DOHH2 (cell line): ENCODE measurements around the gene PDE4D.

Experiments
- H3F3A ChIP-seq: fragments of 200-600 bp; sonication (generic), shearing (Covaris generic); 2 replicates; pipeline ENCODE4 v1.6.0; 2016; ENCODE audit warnings: antibody characterized with exemption, mild to moderate bottlenecking; ENCODE audit not compliant: control insufficient read depth, insufficient read depth
- H3K27ac ChIP-seq: fragments of 200-600 bp; sonication (generic); 2 replicates; pipeline ENCODE4 v1.5.1; 2014; ENCODE audit warnings: low read depth, mild to moderate bottlenecking, low read length, moderate library complexity
- H3K27me3 ChIP-seq: fragments of 200-600 bp; sonication (generic); 2 replicates; pipeline ENCODE4 v1.6.1; 2014; ENCODE audit warnings: mild to moderate bottlenecking, low read length, mixed read lengths; ENCODE audit not compliant: control insufficient read depth
- H3K36me3 ChIP-seq: fragments of 200-600 bp; sonication (generic); 2 replicates; pipeline ENCODE4 v1.6.1; 2014; ENCODE audit warnings: mild to moderate bottlenecking, low read length, moderate library complexity, mixed read lengths; ENCODE audit not compliant: control insufficient read depth
- H3K4me1 ChIP-seq: fragments of 200-600 bp; sonication (generic); 2 replicates; pipeline ENCODE4 v1.6.1; 2014; ENCODE audit warnings: mild to moderate bottlenecking, low read length, mixed read lengths; ENCODE audit not compliant: control insufficient read depth
- H3K4me2 ChIP-seq: fragments of 200-600 bp; sonication (generic); 2 replicates; pipeline ENCODE4 v1.6.0; 2014; ENCODE audit warnings: mild to moderate bottlenecking, low read length, moderate library complexity
- H3K4me3 ChIP-seq: fragments of 200-600 bp; sonication (generic); 2 replicates; pipeline ENCODE4 v1.5.1; 2014; ENCODE audit warnings: mild to moderate bottlenecking, low read length, mixed read lengths
- H3K79me2 ChIP-seq: fragments of 200-600 bp; sonication (generic); 2 replicates; pipeline ENCODE4 v1.6.1; 2014; ENCODE audit warnings: mild to moderate bottlenecking, low read length, mixed read lengths; ENCODE audit not compliant: control insufficient read depth
- H3K9me2 ChIP-seq: fragments of 200-600 bp; sonication (generic); replicated peaks from 2 replicates; pipeline ENCODE4 v1.6.1; 2014; ENCODE audit warnings: mild to moderate bottlenecking, low read length, mixed read lengths; ENCODE audit not compliant: control insufficient read depth
- H3K9me3 ChIP-seq: fragments of 200-600 bp; sonication (generic); 2 replicates; pipeline ENCODE4 v1.6.1; 2014; ENCODE audit warnings: antibody characterized with exemption, low read length, mixed read lengths; ENCODE audit not compliant: control insufficient read depth, insufficient read depth
- H4K20me1 ChIP-seq: fragments of 200-600 bp; sonication (generic); 2 replicates; pipeline ENCODE4 v1.6.0; 2014; ENCODE audit warnings: low read depth, mild to moderate bottlenecking, antibody characterized with exemption, low read length, moderate library complexity; ENCODE audit not compliant: control insufficient read depth, insufficient read depth
- CTCF ChIP-seq: fragments of 200-600 bp; sonication (generic); IDR thresholded peaks from one replicate; pipeline ENCODE4 v1.5.1; 2014; ENCODE audit warnings: antibody characterized with exemption, mild to moderate bottlenecking, low read depth, low read length; ENCODE audit not compliant: poor library complexity, severe bottlenecking
- EZH2phosphoT487 ChIP-seq: fragments of 200-600 bp; sonication (generic); IDR thresholded peaks from 2 replicates; pipeline ENCODE4 v1.6.1; 2017; ENCODE audit warnings: borderline replicate concordance, mild to moderate bottlenecking, antibody characterized with exemption, low read length, moderate library complexity, mixed read lengths

The PDE4D gene

GRCh38 chr5:59275510-59276324 lies 617.8 kb downstream of the PDE4D start:
- Histone ChIP-seq H3F3A (no peaks in the 10 kb centered on the region), H3K4me1 (peaks cover 11% of the 10 kb centered on the region), H3K4me3 (peak overlapping the region; percentile 24), H3K4me2 (peak overlapping the region; percentile 26), H3K36me3 (no peaks in the 10 kb centered on the region), H4K20me1 (no peaks in the 10 kb centered on the region), H3K9me2 (no peaks in the 10 kb centered on the region), H3K27ac (no peak overlapping the region), H3K79me2 (no peaks in the 10 kb centered on the region), H3K9me3 (no peaks in the 10 kb centered on the region), H3K27me3 (peaks cover 29% of the 10 kb centered on the region)
- TF ChIP-seq CTCF: no peak
- TF ChIP-seq EZH2phosphoT487: no peak

- Histone ChIP-seq H3K79me2 (no peaks in the 10 kb centered on the region), H3K27me3 (peaks cover 29% of the 10 kb centered on the region), H3K36me3 (no peaks in the 10 kb centered on the region), H4K20me1 (no peaks in the 10 kb centered on the region), H3K4me3 (no peak overlapping the region), H3F3A (no peaks in the 10 kb centered on the region), H3K4me2 (peak overlapping the region; percentile 26; the same call in 1 of the 2 replicates), H3K4me1 (peaks cover 11% of the 10 kb centered on the region), H3K9me3 (no peaks in the 10 kb centered on the region), H3K27ac (no peak overlapping the region), H3K9me2 (no peaks in the 10 kb centered on the region)
- TF ChIP-seq EZH2phosphoT487 (no peak), CTCF (no peak)
Observed at GRCh38 chr5:59275170-59275509, 618.4 kb downstream of the PDE4D start.

- Histone ChIP-seq H3K79me2 (no peaks in the 10 kb centered on the region), H3K36me3 (no peaks in the 10 kb centered on the region), H3K4me2 (no peak overlapping the region), H3K4me3 (no peak overlapping the region), H3F3A (no peaks in the 10 kb centered on the region), H4K20me1 (no peaks in the 10 kb centered on the region), H3K9me3 (no peaks in the 10 kb centered on the region), H3K9me2 (no peaks in the 10 kb centered on the region), H3K4me1 (peaks cover 11% of the 10 kb centered on the region), H3K27me3 (peaks cover 29% of the 10 kb centered on the region), H3K27ac (no peak overlapping the region)
- TF ChIP-seq EZH2phosphoT487: no peak
- TF ChIP-seq CTCF: no peak
Observed at GRCh38 chr5:59274106-59274636, 619.4 kb downstream of the PDE4D start.
